A172 (cell line): ENCODE measurements around the gene BRWD1. TPM values are rescaled to one million over a fixed set of nuclear protein-coding genes. Genes with fewer than 3 reads are reported as not detected.
A peak's percentile ranks its signal among the peaks of the same experiment; 100 is the strongest.

ENCODE experiments used
- DNase-seq: peaks from one replicate; pipeline ENCODE4 v3.0.0-alpha.2; 2015; ENCODE audit warnings: low spot score
- total RNA-seq: library from RNA; depleted of rRNA; stranded (reverse); fragments of >200 nt; shearing (Covaris generic); gene quantifications from 2 replicates; pipeline ENCODE4 v1.2.3, GENCODE V29; 2014; rRNA removed

The BRWD1 gene
- total RNA-seq = 40.5 and 46.9 TPM in 2 replicates

DNA sequence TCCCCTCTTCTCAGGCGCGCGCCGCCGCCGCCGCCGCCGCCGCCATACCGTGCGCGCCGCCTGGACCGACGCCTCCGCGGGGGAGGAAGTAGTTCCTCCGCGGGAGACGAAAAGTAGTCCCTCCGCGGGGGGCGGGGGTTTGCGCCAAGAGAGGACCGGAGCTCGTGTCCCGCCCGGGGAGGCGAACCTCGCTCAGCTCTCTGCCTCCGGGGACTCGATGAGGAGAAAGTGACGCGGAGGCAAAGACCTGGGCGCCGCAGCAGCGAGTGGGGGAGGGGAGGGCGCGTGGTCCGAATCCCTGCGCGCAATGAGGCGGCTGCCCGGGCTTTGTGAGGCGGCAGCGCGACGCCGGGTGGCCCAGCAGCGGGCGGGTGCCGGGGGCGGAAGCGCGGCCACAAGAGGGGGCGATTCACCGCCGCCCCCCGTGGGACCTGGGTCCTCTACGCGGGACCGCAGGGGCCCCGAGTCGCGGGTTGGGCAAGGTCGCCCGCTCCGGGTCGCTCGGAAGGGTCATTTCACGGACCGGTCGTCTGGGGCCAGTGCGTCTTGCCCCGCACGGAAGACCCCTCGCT is at the start of gene BRWD1:
Gene BRWD1 (minus strand): TSS at position 62 of the 572 bp plus-strand sequence. CDS start 141 bp downstream, outside the sequence.
- DNase-seq = peak; percentile 67

DNA sequence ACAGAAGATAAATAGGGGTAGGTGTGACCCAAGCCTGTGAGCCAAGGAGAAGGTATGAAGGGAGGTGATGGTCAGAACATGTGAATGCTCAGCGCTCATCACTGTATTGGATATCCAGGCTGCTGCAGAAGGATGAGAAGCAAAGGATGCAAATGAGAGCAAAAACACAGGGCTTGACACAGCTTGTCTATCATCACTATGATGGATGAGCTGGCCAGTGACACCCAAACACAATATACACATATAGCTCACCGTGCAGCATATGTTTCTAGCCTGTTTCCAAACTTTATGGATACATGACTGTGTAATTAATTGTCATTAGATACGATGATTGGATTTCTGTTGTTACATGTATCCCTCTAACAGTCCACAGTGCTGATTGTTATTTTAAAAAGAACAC is 49.3 kb upstream of the BRWD1 start:
- DNase-seq = no peak

DNA sequence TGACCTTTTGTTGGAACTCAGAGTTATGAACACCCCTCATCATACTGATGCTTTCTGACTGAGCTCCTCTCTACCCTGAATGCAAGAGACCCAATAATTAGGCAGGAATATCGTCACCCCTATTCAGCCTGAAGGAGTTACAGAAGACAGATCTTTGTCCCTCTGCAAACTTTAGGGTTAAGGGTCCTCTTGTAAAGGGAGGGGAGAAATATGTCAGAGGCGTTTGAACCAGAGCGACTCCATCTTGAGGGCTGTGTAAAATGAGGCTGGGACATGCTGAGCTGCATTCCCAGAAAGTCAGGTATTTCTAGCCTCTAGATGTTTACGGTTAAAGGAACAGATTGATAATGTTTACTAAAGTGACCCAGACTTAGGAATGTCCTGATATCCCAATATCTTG is 46.0 kb upstream of the BRWD1 start:
- DNase-seq = no peak

DNA sequence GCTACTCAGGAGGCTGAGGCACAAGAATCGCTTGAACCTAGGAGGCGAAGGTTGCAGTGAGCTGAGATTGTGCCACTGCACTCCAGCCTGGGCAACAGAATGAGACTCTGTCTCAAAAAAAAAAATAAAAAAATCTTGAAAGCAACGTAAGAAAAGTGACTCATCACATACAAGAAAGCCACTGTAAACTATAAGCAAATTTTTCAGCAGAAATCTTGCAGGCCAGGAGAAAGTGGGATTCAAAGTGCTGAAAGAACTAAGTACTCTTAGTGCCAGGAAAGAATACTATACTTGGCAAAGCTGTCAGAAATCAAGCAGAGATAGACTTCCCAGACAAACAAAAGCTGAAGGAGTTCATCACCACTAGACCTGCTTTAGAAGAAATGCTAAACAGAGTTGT is 39.9 kb upstream of the BRWD1 start:
- DNase-seq = no peak

DNA sequence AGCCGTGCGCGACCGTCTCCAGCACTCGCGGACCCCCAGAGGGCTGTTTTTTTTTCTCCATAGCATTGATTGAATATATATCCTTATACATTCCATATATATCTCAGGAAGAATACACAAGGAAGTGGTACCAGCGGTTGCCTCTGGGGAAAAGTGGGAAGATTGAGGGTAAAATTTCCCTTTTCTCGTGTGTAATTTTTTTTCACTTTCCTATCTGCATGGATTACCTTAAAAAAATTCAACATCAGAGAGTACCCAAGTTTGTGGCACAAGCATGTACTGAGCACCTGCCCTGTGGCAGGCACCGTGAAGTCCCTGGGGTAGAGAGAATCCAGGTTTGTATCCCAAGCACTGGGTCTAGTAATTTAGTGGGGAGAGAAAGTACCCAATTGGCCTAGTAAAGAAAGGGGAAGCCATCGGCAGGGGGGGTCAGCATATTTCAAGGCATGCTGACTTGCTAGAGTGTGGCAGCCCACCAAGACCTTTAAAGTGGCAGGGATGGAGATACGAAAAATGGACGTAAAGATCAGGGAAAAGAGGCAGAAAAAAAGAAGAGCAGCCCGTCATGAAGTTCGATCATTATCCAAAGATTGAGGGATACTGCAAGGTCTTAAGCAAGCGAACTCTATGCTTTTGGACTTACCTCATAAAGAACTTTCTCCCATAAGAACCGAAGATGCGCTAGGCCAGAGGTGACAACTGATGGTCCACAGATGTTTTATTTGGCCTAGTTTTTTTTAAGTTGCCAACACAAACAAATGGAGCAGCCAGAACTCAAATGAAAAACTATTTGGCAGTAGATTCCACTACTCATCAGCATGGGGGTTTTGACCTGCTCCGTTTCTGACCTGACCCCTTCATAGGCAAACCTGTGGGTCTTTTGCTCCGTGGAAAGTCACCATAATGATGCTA is 36.9 kb upstream of the BRWD1 start:
- DNase-seq = no peak

DNA sequence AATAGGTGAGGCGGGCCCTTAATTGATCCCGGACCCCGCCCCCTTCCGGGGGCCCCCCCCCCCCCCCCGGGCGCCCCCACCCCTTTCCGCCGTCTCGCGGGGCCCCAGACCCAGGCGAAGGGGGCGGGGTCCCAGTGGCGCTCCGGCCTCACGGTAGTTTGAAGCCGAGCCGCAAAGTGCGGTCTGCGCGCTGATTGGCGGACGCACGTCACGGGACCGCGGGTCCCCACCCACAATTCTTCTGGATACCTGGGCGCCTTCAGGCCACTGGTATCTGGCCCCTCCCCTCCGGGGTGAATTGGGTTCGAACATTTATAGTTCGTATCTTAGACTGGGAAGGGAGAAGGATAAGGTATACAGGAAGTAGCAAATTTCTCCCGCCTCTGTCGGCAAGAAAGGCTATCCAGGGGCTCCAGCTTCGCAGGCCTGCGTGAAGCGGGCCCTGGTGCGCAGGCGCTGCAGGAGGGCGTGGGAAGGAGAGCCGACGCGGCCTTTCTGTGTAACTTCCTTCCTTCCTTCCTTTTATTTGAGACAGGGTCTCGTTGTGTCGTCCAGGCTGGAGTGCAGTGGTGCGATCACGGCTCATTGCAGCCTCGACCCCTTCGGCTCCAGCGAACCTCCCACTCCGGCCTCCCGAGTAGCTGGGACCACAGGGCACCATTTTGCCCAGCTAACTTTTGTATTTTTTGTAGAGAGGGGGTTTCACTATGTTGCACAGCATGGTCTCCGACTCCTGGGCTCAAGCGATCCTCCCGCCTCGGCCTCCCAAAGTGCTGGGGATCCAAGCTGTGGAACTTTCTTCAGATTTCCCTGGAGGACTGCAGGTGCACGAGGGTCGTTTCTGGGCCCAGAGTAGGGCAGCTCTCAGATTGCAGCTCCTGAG is 36.0 kb upstream of the BRWD1 start:
- DNase-seq = peak; percentile 80

DNA sequence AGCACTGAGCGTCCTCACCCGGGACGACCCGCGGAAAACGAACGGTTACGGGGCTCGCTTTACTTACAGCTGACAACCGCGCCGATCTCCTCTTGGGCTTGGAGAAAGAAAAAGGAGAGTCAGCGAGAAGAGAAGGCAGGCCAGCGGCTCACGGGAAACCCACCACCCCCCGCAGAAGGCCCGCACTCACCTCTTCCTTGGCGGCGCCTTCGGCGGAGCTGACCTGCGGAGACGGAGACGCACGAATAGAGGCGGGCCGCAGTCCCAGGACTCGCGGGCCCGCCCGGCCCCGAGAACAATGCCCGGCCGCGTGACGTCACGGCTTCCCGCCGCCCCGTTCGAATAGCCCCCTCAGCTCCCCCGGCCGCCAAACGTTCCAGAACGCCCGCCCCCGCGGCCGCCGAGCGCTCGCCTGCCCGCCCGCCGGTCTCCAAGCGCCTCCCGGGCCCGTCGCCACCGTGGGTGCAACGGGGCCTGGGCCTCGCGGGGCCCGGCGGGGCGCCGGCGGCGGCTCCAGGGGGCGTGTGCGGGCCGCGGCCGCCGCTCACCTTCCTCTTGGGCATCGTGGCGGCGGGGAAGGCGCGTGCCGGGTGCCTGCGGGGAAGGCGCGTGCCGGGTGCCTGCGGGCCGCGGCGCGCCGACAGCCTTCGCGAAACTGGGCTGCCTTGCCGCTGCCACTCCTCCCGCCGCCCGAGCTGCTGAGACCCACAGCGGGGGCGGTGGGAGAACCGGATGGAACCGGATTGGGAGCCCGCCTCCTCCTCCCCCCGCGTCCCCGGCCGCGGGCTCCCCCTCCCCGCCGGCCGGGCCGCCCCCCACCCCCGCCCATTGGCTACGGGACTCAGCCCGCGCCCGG is 35.2 kb upstream of the BRWD1 start, which contains the start of gene HMGN1:
Gene HMGN1 (minus strand): TSS at position 734 of the 856 bp plus-strand sequence. CDS start 171 bp downstream, at position 563.
- DNase-seq = peak; percentile 82

DNA sequence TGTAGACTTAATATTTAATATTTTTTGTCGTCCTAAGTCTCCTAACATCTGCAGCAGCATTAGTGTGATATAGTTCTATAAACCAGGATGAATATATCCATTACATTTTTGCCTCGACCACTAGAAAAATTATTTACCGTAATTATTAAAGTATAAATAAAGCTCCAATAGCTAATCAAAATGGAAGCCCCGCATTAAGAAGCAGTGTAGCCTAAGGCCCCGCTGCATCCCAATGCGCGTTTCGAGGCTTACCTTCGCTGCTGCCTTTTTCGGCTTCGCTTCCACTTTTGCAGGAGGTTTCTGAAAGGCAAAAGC is 34.6 kb upstream of the BRWD1 start:
- DNase-seq = peak; percentile 30

DNA sequence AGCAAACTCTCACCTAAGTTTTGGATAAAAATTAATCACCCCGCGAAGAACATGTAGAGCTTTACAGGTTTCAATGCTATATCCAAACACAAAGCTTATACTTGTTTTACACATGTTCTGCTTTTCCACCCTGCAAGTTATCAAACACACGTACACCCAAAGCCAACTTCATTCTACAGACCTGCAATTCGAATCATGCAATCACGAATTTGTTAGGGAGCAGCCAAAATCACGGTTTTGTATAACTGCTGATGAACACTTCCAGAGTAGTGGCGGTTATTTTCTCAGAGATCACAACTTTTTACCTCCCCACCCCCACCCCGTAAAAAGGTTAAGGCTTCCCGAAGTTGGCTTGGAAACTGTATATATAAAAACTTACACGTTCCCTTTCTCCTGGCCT is 34.1 kb upstream of the BRWD1 start:
- DNase-seq = no peak

DNA sequence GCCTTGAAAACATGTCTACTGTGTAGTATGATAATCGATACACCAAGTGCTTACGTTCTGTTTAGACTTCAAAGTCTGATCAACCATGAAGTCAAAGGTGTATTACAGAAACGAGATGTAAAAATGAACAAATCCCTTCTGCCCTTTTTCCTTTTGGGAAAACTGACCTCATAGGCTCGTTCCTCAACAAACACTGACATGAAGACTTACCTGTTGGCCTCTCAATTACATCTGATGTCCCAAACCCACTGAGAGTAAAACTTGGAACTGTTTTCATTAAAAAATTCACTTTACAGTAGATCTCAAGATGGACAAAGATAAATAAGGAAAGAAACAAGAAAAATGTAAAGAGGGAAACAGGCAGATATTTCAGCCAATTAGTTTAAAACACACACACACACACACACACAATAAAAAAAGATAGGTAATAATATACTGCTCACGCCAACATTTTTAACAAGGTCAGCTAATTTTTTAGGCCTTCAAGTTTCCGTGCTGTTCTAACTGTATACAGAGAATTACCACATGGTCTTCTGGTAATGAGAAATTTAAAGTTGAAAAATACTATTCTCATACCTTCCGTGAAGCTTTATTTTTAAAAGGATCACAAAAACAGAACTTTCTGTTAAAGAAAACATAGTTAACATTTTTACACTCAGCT is 33.4 kb upstream of the BRWD1 start:
- no peak for DNase-seq

DNA sequence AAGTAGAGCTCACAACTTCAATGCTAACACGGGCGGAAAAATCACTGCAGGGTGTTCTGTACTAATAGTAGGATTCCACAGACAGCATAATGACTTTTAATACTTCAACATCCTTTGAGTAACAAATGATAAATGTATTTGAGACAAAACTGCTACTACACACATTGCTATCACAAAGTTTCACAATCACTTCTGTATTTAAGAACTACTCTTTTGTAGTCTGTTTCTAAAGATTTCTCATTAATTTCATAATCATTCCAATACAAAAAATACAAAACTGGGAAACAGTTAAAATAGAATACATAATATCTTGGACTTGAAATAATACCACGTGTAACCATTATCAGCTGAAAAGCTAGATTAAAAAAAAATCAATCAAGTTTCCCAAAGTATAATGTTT is 32.8 kb upstream of the BRWD1 start:
- DNase-seq = no peak

DNA sequence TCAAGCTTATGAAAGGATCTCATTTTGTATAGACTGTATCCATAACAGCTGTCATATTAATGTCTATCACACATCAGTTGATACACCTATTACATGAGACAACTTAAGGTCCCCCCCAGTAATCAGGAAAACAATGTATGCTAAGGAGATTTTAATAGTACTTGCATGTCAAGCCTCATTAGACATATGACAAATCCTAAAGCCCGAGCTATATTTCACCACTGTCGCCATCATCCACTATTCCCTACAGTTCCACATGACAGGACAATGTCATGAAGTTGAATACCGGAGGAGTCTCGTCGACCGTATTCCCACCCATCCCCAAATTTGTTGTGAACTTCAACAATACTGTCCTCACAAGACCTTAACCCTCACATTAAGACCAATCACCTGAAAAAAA is 32.0 kb upstream of the BRWD1 start:
- no peak for DNase-seq

DNA sequence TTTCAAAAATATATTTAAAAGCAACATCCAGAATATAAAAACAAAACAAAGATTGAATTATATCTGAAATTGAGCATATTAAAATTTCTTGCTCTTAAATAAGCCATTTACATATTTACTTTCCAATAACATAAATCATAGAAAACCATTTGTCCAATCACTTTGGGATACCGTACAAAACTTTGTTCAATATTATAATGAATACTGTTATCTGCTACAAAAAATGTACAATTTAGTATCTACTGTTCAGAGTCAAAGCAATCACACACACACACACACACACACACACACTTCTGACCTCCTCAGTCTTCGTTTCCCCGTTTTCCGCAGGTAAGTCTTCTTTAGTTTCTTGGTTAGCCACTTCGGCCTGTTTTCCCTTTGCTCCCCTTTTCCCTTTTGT is 31.4 kb upstream of the BRWD1 start:
- no peak for DNase-seq

DNA sequence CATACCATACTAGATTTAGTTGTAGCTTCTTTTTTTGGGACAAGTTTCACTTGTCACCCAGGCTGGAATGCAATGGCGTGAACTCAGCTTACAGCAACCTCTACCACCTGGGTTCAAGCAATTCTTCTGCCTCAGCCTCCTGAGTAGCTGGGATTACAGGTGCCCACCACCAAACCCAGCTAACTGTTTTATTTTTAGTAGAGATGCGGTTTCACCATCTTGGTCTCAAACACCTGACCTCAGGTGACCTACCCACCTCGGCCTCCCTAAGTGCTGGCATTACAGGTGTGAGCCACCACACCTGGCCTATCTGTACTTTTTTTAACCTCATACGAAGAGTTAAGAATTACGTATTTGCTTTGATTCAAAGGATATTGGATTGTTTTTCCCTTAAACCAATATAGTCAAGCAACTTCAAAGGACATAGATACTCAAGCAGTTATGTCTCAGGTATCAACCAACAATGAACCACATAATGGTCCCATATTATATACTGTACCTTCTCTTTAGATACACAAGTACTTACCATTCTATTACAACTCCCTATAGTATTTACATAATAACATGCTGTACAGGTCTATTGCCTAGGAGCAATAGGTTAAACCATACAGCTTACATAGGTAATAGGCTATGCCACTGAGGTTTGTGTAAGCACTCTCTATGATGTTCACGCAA is 28.0 kb upstream of the BRWD1 start:
- DNase-seq = no peak

DNA sequence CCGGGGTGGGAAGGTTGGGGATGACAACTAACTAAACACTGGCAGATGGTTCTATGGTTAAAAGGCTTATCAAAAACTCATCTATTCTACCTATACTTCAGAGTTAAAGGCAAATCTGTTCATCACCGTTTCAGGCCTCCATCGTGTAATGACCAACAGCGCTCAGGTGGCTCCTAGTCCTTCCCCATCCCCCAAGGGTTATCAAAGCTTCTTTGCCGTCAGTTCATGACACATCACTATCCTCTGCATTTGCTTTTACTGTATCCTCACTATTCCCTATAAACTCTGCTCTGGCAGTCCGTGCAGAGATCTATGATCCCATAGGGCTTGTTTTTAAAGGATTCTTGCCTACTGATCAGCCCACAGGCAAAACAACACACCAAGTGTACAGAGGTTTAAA is 27.3 kb upstream of the BRWD1 start:
- no peak for DNase-seq

DNA sequence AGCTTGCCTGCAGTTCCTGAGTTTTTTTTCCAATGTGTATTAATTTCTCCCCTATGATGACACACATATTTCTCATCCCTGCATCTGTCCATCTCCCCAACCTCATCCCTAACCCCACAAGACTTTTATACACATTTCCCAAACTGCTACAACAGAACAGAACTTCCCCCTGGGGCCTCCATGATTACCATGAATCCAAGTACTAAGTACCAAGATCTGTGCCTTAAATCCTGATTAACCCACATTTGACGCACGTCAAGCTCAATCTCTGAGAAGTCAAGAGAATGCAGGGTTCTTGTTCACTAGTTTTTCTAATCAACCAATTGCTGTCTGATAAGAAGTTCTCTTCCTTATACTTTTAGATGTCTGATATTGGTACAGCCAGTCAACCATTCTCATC is 25.8 kb upstream of the BRWD1 start:
- DNase-seq = no peak

DNA sequence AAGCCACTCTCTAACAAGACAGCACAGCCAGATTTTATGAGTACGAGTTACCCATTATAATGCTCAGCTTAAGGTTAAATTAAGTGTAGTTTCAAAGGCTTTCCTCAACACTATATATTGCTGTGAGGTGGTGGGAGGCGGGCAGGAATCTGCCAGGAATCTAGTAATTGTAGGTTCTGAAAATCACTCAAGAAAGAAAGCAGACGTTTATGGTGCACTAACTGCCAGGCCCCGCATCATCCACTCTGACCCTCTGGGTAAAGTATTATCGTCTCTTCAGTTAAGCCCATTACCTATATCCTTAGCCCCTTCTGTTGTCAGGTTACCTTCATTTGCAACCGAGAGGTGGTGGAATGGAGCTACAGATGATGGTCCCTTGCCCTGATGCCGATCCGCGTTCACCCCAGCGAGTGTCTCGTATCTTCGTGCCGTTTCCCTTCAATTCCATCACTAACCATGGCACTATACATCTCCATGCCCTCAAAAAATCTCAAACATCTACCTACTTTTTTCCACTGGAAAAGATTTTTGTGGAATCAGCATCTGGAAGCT is 23.1 kb upstream of the BRWD1 start:
- no peak for DNase-seq

DNA sequence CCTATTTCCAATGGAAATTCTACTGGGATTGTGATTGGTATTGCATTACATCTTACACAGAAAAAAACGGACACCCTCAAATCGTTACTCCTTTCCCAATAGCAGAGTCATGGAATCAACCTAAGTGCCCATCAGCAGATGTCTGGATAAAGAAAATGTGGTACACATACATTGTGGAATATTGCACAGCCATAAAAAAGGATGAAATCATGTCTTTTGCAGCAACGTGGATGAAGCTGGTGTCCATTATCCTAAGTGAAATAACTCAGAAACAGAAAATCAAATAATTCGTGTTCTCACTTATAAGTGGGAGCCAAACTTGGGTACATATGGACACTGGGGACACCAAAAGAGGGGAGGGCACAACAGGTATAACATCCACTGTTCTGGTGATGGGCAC is 21.2 kb upstream of the BRWD1 start:
- no peak for DNase-seq

DNA sequence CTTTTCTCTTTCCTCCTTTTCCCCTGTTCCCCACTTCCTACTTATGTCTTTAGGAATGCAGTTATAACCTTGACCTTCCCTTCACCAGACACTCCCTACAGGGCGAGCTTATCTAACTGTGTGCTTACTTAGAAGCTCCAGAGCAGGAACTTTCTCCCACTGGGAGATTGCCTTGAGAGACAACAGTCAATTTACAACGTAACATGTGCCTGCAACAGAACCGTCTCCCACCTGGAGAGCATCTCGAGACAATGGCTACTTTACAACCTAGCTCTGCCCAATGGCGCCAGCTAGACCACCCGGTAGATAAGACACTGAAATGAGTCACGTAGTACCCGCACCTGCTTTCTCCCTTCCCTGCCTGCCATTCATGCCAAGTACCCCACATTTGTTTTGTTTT is 18.7 kb upstream of the BRWD1 start:
- no peak for DNase-seq

DNA sequence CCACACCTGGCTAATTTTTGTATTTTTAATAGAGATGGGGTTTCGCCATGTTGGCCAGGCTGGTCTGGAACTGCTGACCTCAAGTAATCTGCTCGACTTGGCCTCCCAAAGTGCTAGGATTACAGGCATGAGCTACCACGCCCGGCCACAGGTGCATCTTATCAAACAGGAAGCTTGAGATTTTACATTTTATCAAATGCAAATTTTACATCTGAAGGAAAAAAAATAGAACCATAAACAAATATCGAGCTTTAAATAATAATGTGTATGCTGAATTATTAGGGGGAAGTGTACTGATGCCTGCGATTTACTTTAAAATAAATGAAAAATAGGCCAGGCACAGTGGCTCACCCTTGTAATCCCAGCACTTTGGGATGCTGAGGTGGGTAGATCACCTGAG is 16.6 kb upstream of the BRWD1 start:
- no peak for DNase-seq
